Peyer's patch (tissue), 4 donors: ENCODE data around the gene FBLN1.

ENCODE experiments used
- CTCF ChIP-seq, 6 experiments: fragments of 450-650 bp in 4 of 6; fragments of 200-600 bp in 2 of 6; sonication (generic) in 1 of 6; IDR thresholded peaks; one replicate each; pipeline ENCODE4 v1.5.1; 2017 to 2019; ENCODE audit warnings: antibody characterized with exemption in 6 of 6, mild to moderate bottlenecking in 3 of 6, moderate library complexity in 1 of 6
- POLR2A ChIP-seq, 2 donors: fragments of 450-650 bp; IDR thresholded peaks; one replicate each; pipeline ENCODE4 v1.5.1; 2017; ENCODE audit warnings: antibody characterized with exemption in 2 of 2, mild to moderate bottlenecking in 2 of 2, moderate library complexity in 2 of 2

GRCh38 chr22:45579306-45579705, 76.6 kb downstream of the FBLN1 start:
- TF ChIP-seq CTCF (IDR thresholded peaks at IDR 0.05) (no peak), POLR2A (IDR thresholded peaks at IDR 0.05) (no peak)
